ENCODE data around the gene LRRC4. TPM values are rescaled to one million over a fixed set of nuclear protein-coding genes. Genes with fewer than 3 reads are reported as not detected.

Gene LRRC4
- total RNA-seq = 28.8 TPM

DNA sequence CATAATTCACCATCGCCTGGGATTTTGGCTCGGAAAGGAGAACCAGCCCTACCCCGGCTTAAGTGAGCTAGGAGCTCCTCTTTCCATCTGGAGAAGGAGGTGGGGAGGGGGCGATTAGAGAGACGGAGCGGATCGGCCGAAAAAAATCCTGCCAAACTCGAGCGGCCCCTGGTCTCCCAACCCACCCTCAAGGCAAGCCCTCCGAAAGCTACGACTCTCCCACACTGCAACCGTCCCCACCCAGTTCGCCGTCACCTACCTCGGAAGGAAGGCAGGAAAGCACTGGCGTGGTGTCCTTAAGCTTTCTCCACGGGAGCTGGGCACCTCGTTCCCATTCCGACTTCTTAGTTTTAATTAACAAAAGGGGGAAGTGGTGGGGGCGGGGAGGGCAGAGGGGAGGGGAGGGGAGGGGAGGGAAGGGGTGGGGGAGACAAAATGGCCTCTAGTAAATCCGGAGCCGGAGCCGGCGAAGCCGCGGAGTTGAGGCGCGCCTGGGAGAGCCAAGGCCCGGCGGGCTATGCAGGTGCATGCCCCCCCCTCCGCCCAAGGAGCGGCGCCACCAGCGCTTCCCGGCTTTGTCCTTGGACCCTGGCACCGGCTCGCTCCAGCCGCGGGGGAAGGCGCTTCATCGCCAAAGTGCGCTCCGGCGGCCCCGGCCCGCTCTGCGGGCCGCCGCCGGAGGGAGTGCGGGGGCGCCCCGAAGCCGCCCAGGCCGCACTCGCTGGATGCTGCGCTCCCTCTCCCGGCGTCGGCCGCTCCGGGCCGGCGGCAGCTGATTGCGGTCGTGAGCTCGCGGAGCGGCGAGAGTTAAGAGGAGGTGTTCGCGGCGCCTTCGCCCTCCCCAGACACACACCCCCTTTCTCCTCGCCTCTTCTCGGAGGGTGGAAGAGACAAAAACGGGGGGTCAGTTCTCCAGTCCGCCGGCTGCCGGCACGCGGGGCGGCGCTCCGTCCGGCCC is at the start of gene LRRC4:
LRRC4 (minus strand) TSS at position 784 of the 958 bp plus-strand sequence. CDS start 797 bp downstream, outside the sequence.

Other genes starting within 250 kb of the LRRC4 start
- gene LEP, start 209.8 kb upstream of the LRRC4 start, total RNA-seq = not detected

All from parietal lobe (tissue), 1 donor.